ENCODE data around the gene UBE2O. TPM values are rescaled to one million over a fixed set of nuclear protein-coding genes. Genes with fewer than 3 reads are reported as not detected.

UBE2O gene
- total and polyA plus RNA-seq, 2 experiments from 2014 or later, result 30.4 to 79.4 TPM

GRCh38 chr17:76354317-76354729 lies 98.6 kb downstream of the UBE2O start (continued):
- TF ChIP-seq EZH2 (IDR thresholded peaks at IDR 0.05; ENCODE audit: low read depth, unreplicated experiment) (no peak), POLR2AphosphoS5 (IDR thresholded peaks at IDR 0.05; ENCODE audit: low read depth) (no peak), ZNF331 (CRISPR knock-in tag; IDR thresholded peaks at IDR 0.05; ENCODE audit: low read depth) (no peak), CTCF (conservative IDR thresholded peaks at IDR 0.05; ENCODE audit: low read depth in 2 of 2) (no peak)

GRCh38 chr17:76353599-76354316 lies 99.2 kb downstream of the UBE2O start, which contains the start of gene PRPSAP1:
PRPSAP1 (minus strand) TSS chr17:76353916; CDS start chr17:76353703, 213 bp downstream.
- Histone ChIP-seq H3K9me2 (ENCODE audit: insufficient read depth) (no peaks in the 10 kb centered on the region), H3F3A (replicated peaks; ENCODE audit: low read depth) (no peaks in the 10 kb centered on the region), H3K79me2 (replicated peaks; ENCODE audit: insufficient read depth) (peaks cover 32% of the 10 kb centered on the region), H3K4me1 (ENCODE audit: insufficient read depth) (peaks cover 7% of the 10 kb centered on the region), H3K4me3 (peak within 1 kb of the TSS; percentile 88), H2AFZ (peak within 1 kb of the TSS; percentile 93), H3K36me3 (ENCODE audit: insufficient read depth) (no peaks in the 10 kb centered on the region), H3K27ac (ENCODE audit: low read depth) (peak within 1 kb of the TSS; percentile 94), H3K4me2 (peak within 1 kb of the TSS; percentile 81), H4K20me1 (replicated peaks; ENCODE audit: insufficient read depth) (peaks cover 4% of the 10 kb centered on the region; the same call in 1 of the 2 replicates), H3K27me3 (ENCODE audit: insufficient read depth) (no peaks in the 10 kb centered on the region)
- no peaks in the 10 kb centered on the region for H3K9me3 Mint-ChIP-seq
- H3K4me3 Mint-ChIP-seq, result peak within 1 kb of the TSS; percentile 95
- TF ChIP-seq ETS1 (IDR thresholded peaks at IDR 0.05) (peak; percentile 74), ZNF114 (CRISPR knock-in tag; IDR thresholded peaks at IDR 0.05) (0 out of 2 replicates have a peak, but pooled peaks have one; percentile 23), POLR2AphosphoS5 (IDR thresholded peaks at IDR 0.05; ENCODE audit: low read depth) (peak; percentile 94), NANOG (IDR thresholded peaks at IDR 0.05; ENCODE audit: borderline replicate concordance) (no peak), EZH2 (IDR thresholded peaks at IDR 0.05; ENCODE audit: low read depth, unreplicated experiment) (no peak), REST (IDR thresholded peaks at IDR 0.05; ENCODE audit: unreplicated experiment) (peak; percentile 17), CREB1 (CRISPR knock-in tag; IDR thresholded peaks at IDR 0.05; ENCODE audit: low read depth) (0 out of 2 replicates have a peak, but pooled peaks have one; percentile 31)
- peaks cover 14% of the 10 kb centered on the region; the same call in 2 of the 3 replicates for H3K4me1 Mint-ChIP-seq
- peak within 1 kb of the TSS; percentile 100 for H3K27ac Mint-ChIP-seq
- ATAC-seq, result peak; percentile 95
- H3K27me3 Mint-ChIP-seq (ENCODE audit: insufficient read depth, low read depth, poor library complexity), result peaks cover 17% of the 10 kb centered on the region
- peaks cover 2% of the 10 kb centered on the region; the same call in 2 of the 3 replicates for H3K36me3 Mint-ChIP-seq (ENCODE audit: low read depth)
- peak; percentile 96 for DNase-seq (ENCODE audit: low spot score)

Measured in GM23338 (cell line).